Measurements from ENCODE around the gene SLCO2A1.

Gene SLCO2A1

GRCh38 chr3:134035836-134036235 lies 6.1 kb upstream of the SLCO2A1 start:
- H3K36me3 ChIP-seq (ENCODE audit: low read length) = no peaks in the 10 kb centered on the region
- no peaks in the 10 kb centered on the region for H3K9me2 ChIP-seq (replicated peaks; ENCODE audit: insufficient read depth, low read length)
- H3K4me2 ChIP-seq (ENCODE audit: low read depth, low read length, poor library complexity, severe bottlenecking) = no peak overlapping the region
- no peaks in the 10 kb centered on the region for H3K79me2 ChIP-seq (ENCODE audit: insufficient read depth, low read length)
- TF ChIP-seq, protein P1, sequence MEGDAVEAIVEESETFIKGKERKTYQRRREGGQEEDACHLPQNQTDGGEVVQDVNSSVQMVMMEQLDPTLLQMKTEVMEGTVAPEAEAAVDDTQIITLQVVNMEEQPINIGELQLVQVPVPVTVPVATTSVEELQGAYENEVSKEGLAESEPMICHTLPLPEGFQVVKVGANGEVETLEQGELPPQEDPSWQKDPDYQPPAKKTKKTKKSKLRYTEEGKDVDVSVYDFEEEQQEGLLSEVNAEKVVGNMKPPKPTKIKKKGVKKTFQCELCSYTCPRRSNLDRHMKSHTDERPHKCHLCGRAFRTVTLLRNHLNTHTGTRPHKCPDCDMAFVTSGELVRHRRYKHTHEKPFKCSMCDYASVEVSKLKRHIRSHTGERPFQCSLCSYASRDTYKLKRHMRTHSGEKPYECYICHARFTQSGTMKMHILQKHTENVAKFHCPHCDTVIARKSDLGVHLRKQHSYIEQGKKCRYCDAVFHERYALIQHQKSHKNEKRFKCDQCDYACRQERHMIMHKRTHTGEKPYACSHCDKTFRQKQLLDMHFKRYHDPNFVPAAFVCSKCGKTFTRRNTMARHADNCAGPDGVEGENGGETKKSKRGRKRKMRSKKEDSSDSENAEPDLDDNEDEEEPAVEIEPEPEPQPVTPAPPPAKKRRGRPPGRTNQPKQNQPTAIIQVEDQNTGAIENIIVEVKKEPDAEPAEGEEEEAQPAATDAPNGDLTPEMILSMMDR (IDR thresholded peaks at IDR 0.05; ENCODE audit: insufficient read depth, low read length, poor library complexity, severe bottlenecking) = no peak
- no peaks in the 10 kb centered on the region for H3F3A ChIP-seq (ENCODE audit: insufficient read depth)
- no peak overlapping the region for H3K4me3 ChIP-seq (ENCODE audit: insufficient read depth, low read length, poor library complexity, severe bottlenecking)
- no peak overlapping the region for H2AFZ ChIP-seq (ENCODE audit: low read depth, low read length, severe bottlenecking)
- no peak overlapping the region for H3K9ac ChIP-seq (ENCODE audit: low read length)
- no peaks in the 10 kb centered on the region for H3K27me3 ChIP-seq (ENCODE audit: low read length)
- no peaks in the 10 kb centered on the region for H3K9me3 ChIP-seq (ENCODE audit: insufficient read depth, low read length)
- no peak overlapping the region for H3K27ac ChIP-seq (ENCODE audit: low read depth, low read length)
- no peaks in the 10 kb centered on the region for H4K20me1 ChIP-seq (ENCODE audit: low read depth, low read length)

DNA sequence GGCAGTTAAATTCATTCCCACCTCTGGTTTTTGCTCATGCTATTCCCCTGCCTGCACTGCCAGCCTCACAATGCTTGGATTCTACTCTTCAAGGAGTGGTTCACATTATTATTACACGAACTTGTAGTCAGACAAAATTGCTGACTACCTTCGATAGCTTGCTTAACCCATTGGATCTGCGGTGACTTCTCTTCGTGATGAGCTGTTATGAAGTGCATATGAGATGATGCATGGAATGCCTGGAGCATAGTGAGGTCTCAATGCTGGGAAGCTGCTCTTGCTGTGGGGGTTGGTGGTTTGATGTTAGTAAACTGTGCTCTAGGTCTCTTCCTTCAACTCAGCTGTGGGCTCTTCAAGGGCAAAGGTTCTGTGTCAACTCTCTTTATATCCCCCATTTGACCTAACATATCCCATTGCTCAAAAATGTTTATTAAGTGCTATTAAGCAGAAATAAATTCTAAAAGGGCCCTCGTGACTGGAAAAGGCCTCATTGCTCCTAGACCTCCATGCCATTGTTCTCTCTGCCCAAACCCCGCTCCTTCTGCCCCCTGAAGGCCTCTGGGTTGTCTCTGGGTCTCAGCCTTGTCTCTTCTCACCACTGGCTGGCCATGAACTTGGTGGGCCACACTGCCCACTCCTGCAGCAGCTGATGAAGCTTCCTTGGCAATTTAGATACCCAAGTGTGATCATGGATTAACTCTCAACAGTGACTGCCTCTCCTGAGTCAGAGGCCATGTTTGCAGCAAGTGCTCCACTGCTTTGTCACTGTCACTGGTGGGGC lies 4.5 kb upstream of the SLCO2A1 start:
- TF ChIP-seq EZH2phosphoT487 (conservative IDR thresholded peaks at IDR 0.05; ENCODE audit: low read length) = no peak
- TF ChIP-seq, protein P1 (IDR thresholded peaks at IDR 0.05; ENCODE audit: insufficient read depth, low read length, poor library complexity, severe bottlenecking) = no peak
- H3K27ac ChIP-seq (ENCODE audit: low read depth, low read length) = no peak overlapping the region
- H2AFZ ChIP-seq (ENCODE audit: low read depth, low read length, severe bottlenecking) = no peak overlapping the region
- H3K79me2 ChIP-seq (ENCODE audit: insufficient read depth, low read length) = no peaks in the 10 kb centered on the region
- H4K20me1 ChIP-seq (ENCODE audit: low read depth, low read length) = no peaks in the 10 kb centered on the region
- H3K9me2 ChIP-seq (replicated peaks; ENCODE audit: insufficient read depth, low read length) = no peaks in the 10 kb centered on the region
- no peaks in the 10 kb centered on the region for H3K9me3 ChIP-seq (ENCODE audit: insufficient read depth, low read length)
- no peak overlapping the region for H3K4me3 ChIP-seq (ENCODE audit: insufficient read depth, low read length, poor library complexity, severe bottlenecking)
- H3K27me3 ChIP-seq (ENCODE audit: low read length) = no peaks in the 10 kb centered on the region
- H3F3A ChIP-seq (ENCODE audit: insufficient read depth) = no peaks in the 10 kb centered on the region
- no peak overlapping the region for H3K9ac ChIP-seq (ENCODE audit: low read length)
- no peak overlapping the region for H3K4me2 ChIP-seq (ENCODE audit: low read depth, low read length, poor library complexity, severe bottlenecking)
- H3K36me3 ChIP-seq (ENCODE audit: low read length) = no peaks in the 10 kb centered on the region

DNA sequence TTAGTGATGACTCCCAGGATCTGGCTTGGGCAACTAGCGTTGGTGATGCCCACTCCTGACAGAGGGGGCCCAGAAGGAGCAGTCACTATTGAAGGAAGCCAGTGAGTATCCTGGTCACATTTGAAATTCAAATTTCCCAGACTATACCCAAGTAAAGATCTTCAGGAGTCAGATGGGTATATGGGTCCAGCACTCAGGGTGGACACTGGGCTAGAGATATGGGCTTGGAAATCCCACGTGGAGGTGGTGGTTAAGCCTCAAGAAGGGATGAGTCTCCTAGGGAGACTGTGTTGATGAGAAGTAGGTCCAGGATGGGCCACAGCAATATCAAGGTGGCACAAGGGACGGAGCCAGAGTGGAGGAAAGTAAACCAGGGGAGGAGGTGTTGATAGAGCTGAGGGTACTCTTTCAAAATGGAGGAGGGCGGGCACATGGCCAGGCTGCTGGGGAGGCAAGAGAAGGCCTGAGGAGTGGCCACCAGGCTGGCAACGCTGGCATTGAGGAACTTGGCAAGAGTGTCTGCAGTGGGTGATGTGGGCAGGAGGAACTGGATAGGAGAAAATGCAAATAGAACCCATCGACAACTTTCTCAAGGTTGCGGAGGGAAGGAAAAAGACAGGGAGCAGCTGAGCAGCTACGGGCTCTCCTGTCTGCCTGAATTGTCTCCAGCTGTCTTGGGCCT lies 3.7 kb upstream of the SLCO2A1 start:
- Histone ChIP-seq H3K79me2 (ENCODE audit: insufficient read depth, low read length) (no peaks in the 10 kb centered on the region), H3K4me3 (ENCODE audit: insufficient read depth, low read length, poor library complexity, severe bottlenecking) (no peak overlapping the region), H3K9me3 (ENCODE audit: insufficient read depth, low read length) (no peaks in the 10 kb centered on the region), H4K20me1 (ENCODE audit: low read depth, low read length) (no peaks in the 10 kb centered on the region), H3F3A (ENCODE audit: insufficient read depth) (no peaks in the 10 kb centered on the region), H2AFZ (ENCODE audit: low read depth, low read length, severe bottlenecking) (no peak overlapping the region), H3K27me3 (ENCODE audit: low read length) (no peaks in the 10 kb centered on the region), H3K27ac (ENCODE audit: low read depth, low read length) (no peak overlapping the region), H3K36me3 (ENCODE audit: low read length) (no peaks in the 10 kb centered on the region), H3K9ac (ENCODE audit: low read length) (no peak overlapping the region), H3K4me2 (ENCODE audit: low read depth, low read length, poor library complexity, severe bottlenecking) (no peak overlapping the region), H3K9me2 (replicated peaks; ENCODE audit: insufficient read depth, low read length) (no peaks in the 10 kb centered on the region)
- no peak for TF ChIP-seq EZH2phosphoT487 (conservative IDR thresholded peaks at IDR 0.05; ENCODE audit: low read length)
- TF ChIP-seq, protein P1 (IDR thresholded peaks at IDR 0.05; ENCODE audit: insufficient read depth, low read length, poor library complexity, severe bottlenecking) = no peak

Measured in SU-DHL-6 (cell line).